NCI-H2107 (cell line): ENCODE results near the gene CKS1B.
A peak's percentile ranks its signal among the peaks of the same experiment; 100 is the strongest.

Experiments
- DNase-seq: peaks from one replicate; lab custom pipeline; 2025; lab: John Stamatoyannopoulos, UW

The CKS1B gene

GRCh38 chr1:154945962-154946850 lies 28.3 kb upstream of the CKS1B start:
- DNase-seq, result no peak

GRCh38 chr1:154948079-154948478 lies 26.4 kb upstream of the CKS1B start:
- DNase-seq, result no peak

- DNase-seq, result no peak
Observed at GRCh38 chr1:154951901-154952657, 22.4 kb upstream of the CKS1B start.

- DNase-seq, result no peak
Observed at GRCh38 chr1:154952664-154953063, 21.8 kb upstream of the CKS1B start.

GRCh38 chr1:154953611-154954038 lies 20.9 kb upstream of the CKS1B start:
- DNase-seq, result no peak

GRCh38 chr1:154954541-154954940 lies 19.9 kb upstream of the CKS1B start:
- no peak for DNase-seq

GRCh38 chr1:154955039-154955717 lies 19.3 kb upstream of the CKS1B start:
- DNase-seq, result no peak

- DNase-seq, result peak; percentile 79
Observed at GRCh38 chr1:154955718-154956543, 18.6 kb upstream of the CKS1B start, which contains the start of gene PBXIP1. Gene PBXIP1 (minus strand): TSS chr1:154956099. CDS start chr1:154953721, 2,378 bp downstream.

GRCh38 chr1:154956544-154956941 lies 17.9 kb upstream of the CKS1B start:
- no peak for DNase-seq

GRCh38 chr1:154957091-154957657 lies 17.3 kb upstream of the CKS1B start:
- DNase-seq, result no peak

GRCh38 chr1:154958036-154958435 lies 16.4 kb upstream of the CKS1B start:
- DNase-seq, result no peak

- DNase-seq, result no peak
Observed at GRCh38 chr1:154958681-154959425, 15.6 kb upstream of the CKS1B start.

- no peak for DNase-seq
Observed at GRCh38 chr1:154959426-154959780, 15.1 kb upstream of the CKS1B start.

- DNase-seq, result no peak
Observed at GRCh38 chr1:154960446-154961136, 13.9 kb upstream of the CKS1B start.

- peak; percentile 58 for DNase-seq
Observed at GRCh38 chr1:154961207-154962155, 13.0 kb upstream of the CKS1B start, which contains the start of gene PYGO2. Gene PYGO2 (minus strand): TSS chr1:154961782. CDS start chr1:154961576, 206 bp downstream.

- no peak for DNase-seq
Observed at GRCh38 chr1:154962156-154962749, 12.2 kb upstream of the CKS1B start.

GRCh38 chr1:154962795-154963330 lies 11.6 kb upstream of the CKS1B start:
- no peak for DNase-seq

- no peak for DNase-seq
Observed at GRCh38 chr1:154963643-154964042, 10.8 kb upstream of the CKS1B start.
